ENCODE data around the gene DMGDH. TPM values are rescaled to one million over a fixed set of nuclear protein-coding genes. Genes with fewer than 3 reads are reported as not detected.

Gene DMGDH
- total RNA-seq (10 to 100 TPM in 3 of 9 donors, 1 to 10 TPM in 6; 5.8 to 14.5 (median 8.9) TPM), polyA plus RNA-seq (1 to 10 TPM; 2.8 to 7.9 (median 3.0) TPM)
- long read RNA-seq, donor 1: 0 reads
- long read RNA-seq, donor 2, partial matches to known transcripts: 0 of 2 reads
- long read RNA-seq, donor 2, other reads (novel, unspliced or antisense): 0 of 2 reads
- long read RNA-seq, donor 3, partial matches to known transcripts: 0 of 2 reads
- long read RNA-seq, donor 3, other reads (novel, unspliced or antisense): 0 of 2 reads
- long read RNA-seq, donor 4, partial matches to known transcripts: 0 of 2 reads
- long read RNA-seq, donor 4, other reads (novel, unspliced or antisense): 1 of 2 reads
- long read RNA-seq, donor 5, transcript DMGDH-201 (16 exons, 3,106 nt): major isoform, 19 of 33 reads
- long read RNA-seq, donor 5, partial matches to known transcripts: 2 of 33 reads
- long read RNA-seq, donor 5, other reads (novel, unspliced or antisense): 12 of 33 reads
- long read RNA-seq, donor 6, partial matches to known transcripts: 1 of 3 reads
- long read RNA-seq, donor 6, other reads (novel, unspliced or antisense): 1 of 3 reads
- long read RNA-seq, donor 7: 0 reads
- long read RNA-seq, donor 8, partial matches to known transcripts: 42 of 43 reads
- long read RNA-seq, donor 8, other reads (novel, unspliced or antisense): 0 of 43 reads
- long read RNA-seq, donor 9, partial matches to known transcripts: 6 of 6 reads
- long read RNA-seq, donor 9, other reads (novel, unspliced or antisense): 0 of 6 reads
- long read RNA-seq, donor 10, partial matches to known transcripts: 19 of 21 reads
- long read RNA-seq, donor 10, other reads (novel, unspliced or antisense): 0 of 21 reads

GRCh38 chr5:79069488-79070349 is at the start of gene DMGDH, which contains the start of gene BHMT2:
Gene DMGDH, minus strand, starts transcription at chr5:79069674. Its CDS starts 54 bp downstream, at chr5:79069620.
Gene BHMT2, plus strand, starts transcription at chr5:79069767. Its CDS starts 16 bp downstream, at chr5:79069783.
- no peaks in the 10 kb centered on the region for H3K4me1 ChIP-seq (replicated peaks in 1 of 2)
- intact Hi-C loops (cut with DNase I): no loop called here
- peak within 1 kb of the TSS in 2 of 4 donors; percentile 48 to 62 for H3K4me3 ChIP-seq
- no peaks in the 10 kb centered on the region for H3K9me3 ChIP-seq (replicated peaks in 1 of 3)
- peak; percentile 54 to 73 (median 66) for DNase-seq
- H3K36me3 ChIP-seq (replicated peaks in 1 of 2): no peaks in the 10 kb centered on the region
- 16 to 53% (median 20%) methylated on average over 12 to 79 of the region's 79 CpGs for WGBS, 4 donors
- peak within 1 kb of the TSS in 3 of 5 donors; percentile 64 to 70 (median 69) for H3K27ac ChIP-seq
- H3K27me3 ChIP-seq: no peaks in the 10 kb centered on the region
- TF ChIP-seq POLR2A (IDR thresholded peaks at IDR 0.05) (peak in 1 of 2 donors; percentile 61), CTCF (IDR thresholded peaks at IDR 0.05) (no peak)

- intact Hi-C loops (cut with DNase I): no loop called here
- Histone ChIP-seq H3K4me1 (replicated peaks in 1 of 2) (peaks cover 0 to 7% of the 10 kb centered on the region in 2 donors), H3K9me3 (replicated peaks in 1 of 3) (no peaks in the 10 kb centered on the region), H3K27me3 (peaks cover 37% of the 10 kb centered on the region), H3K27ac (no peak overlapping the region), H3K4me3 (no peak overlapping the region), H3K36me3 (replicated peaks in 1 of 2) (no peaks in the 10 kb centered on the region)
- no peak for DNase-seq
- WGBS, 4 donors: 73 to 84% (median 77%) methylated on average over 5 of the region's 5 CpGs
- TF ChIP-seq CTCF (IDR thresholded peaks at IDR 0.05) (no peak), POLR2A (IDR thresholded peaks at IDR 0.05) (no peak)
Measured at GRCh38 chr5:79112703-79113058, 43.2 kb upstream of the DMGDH start.

- H3K36me3 ChIP-seq (replicated peaks in 1 of 2): no peaks in the 10 kb centered on the region
- intact Hi-C loops (cut with DNase I): no loop called here
- H3K27ac ChIP-seq: no peak overlapping the region
- H3K4me3 ChIP-seq: no peak overlapping the region
- H3K4me1 ChIP-seq (replicated peaks in 1 of 2): peaks cover 0 to 7% of the 10 kb centered on the region in 2 donors
- peaks cover 37% of the 10 kb centered on the region for H3K27me3 ChIP-seq
- 8 to 12% (median 10%) methylated on average over 15 to 39 of the region's 39 CpGs for WGBS, 4 donors
- no peak for DNase-seq
- no peaks in the 10 kb centered on the region for H3K9me3 ChIP-seq (replicated peaks in 1 of 3)
- no peak for TF ChIP-seq CTCF (IDR thresholded peaks at IDR 0.05)
- no peak for TF ChIP-seq POLR2A (IDR thresholded peaks at IDR 0.05)
Measured at GRCh38 chr5:79111960-79112702, 42.7 kb upstream of the DMGDH start.
